Right lobe of liver (tissue), 6 donors: ENCODE data around the gene AGPS. TPM values are rescaled to one million over a fixed set of nuclear protein-coding genes. Genes with fewer than 3 reads are reported as not detected.
"Not testable (repeated sequence)": the region's sequence is repeated elsewhere in the genome, so short reads cannot be mapped to it uniquely, and the experiment has no call there.

Experiments used
- ATAC-seq, 4 donors: fragments of 200-7000 bp; cut with Tn5 transposase; one replicate each; pipeline ENCODE4 v1.9.1; 2020; ENCODE audit warnings: mild to moderate bottlenecking in 4 of 4, moderate library complexity in 4 of 4
- DNase-seq, 3 donors: peaks; one replicate each; pipeline ENCODE4 v3.0.0-alpha.2; 2020
- H3K27ac ChIP-seq, 3 donors: fragments of 200-600 bp; one replicate each; pipeline ENCODE4 v1.8.0; 2022
- H3K27me3 ChIP-seq, 2 donors: fragments of 200-600 bp; one replicate each; pipeline ENCODE4 v1.8.0; 2022
- H3K36me3 ChIP-seq, 4 donors: fragments of 200-600 bp; sonication (generic) in 1 of 4; one replicate each; pipeline versions ENCODE4 v1.5.1 to v1.8.0; 2017 to 2022; ENCODE audit warnings: control low read depth in 1 of 4
- H3K4me1 ChIP-seq, 4 donors: fragments of 200-600 bp; sonication (generic) in 1 of 4; one replicate each; pipeline versions ENCODE4 v1.5.1 to v1.8.0; 2017 to 2022; ENCODE audit warnings: control low read depth in 1 of 4
- H3K4me3 ChIP-seq, 3 donors: fragments of 200-600 bp; one replicate each; pipeline ENCODE4 v1.8.0; 2022
- H3K9me3 ChIP-seq, 4 donors: fragments of 200-600 bp; sonication (generic) in 1 of 4; one replicate each; pipeline versions ENCODE4 v1.5.1 to v1.8.0; 2017 to 2022; ENCODE audit warnings: control low read depth in 1 of 4
- POLR2A ChIP-seq: fragments of 450-650 bp; IDR thresholded peaks from one replicate; pipeline ENCODE4 v1.6.1; 2017; ENCODE audit warnings: antibody characterized with exemption, mild to moderate bottlenecking
- whole genome bisulfite sequencing: methylation state at CpG from one replicate; pipeline ENCODE4 v1.1.6; 2018; ENCODE audit warnings: low coverage, low lambda C conversion rate; ENCODE audit not compliant: insufficient coverage; ENCODE audit errors: missing lambda C conversion rate; 5-methylcytosine and 5-hydroxymethylcytosine counted together
- intact Hi-C, 2 donors: fragments of 100-400 bp; cut with DNase I; formaldehyde crosslinking; loops; one replicate each; pipeline versions ENCODE4 v1.11.2 to v1.14.1; 2022
- total RNA-seq, 6 experiments: library from RNA; depleted of rRNA in 2 of 6; stranded (reverse); fragments of >200 nt in 2 of 6; fragmentation: NEBNext Ultra II Directional in 3 of 6; extraction: Animal tissue kit (Norgen Biotek cat#: 25700) in 3 of 6; gene quantifications; one replicate each; pipeline versions ENCODE4 v1.1.0 to v1.2.4, GENCODE V29; 2016 to 2023
- TF ChIP-seq, protein P1 (sequence below), 4 donors: fragments of 200-600 bp in 3 of 4; fragments of 450-650 bp in 1 of 4; IDR thresholded peaks; one replicate each; pipeline versions ENCODE4 v1.5.1 to v1.8.0; 2016 to 2022; ENCODE audit warnings: antibody characterized with exemption in 4 of 4, mild to moderate bottlenecking in 2 of 4
- donor health status: DM: no; HTN: yes; CAD: no.
- donor health status: DM: no; HTN: no; CAD: no.
- donor health status: DM: no; HTN: no; CAD: no.
- donor health status: DM: no; HTN: yes; CAD: no.
- donor health status: DM: no; HTN: yes; CAD: no.

Gene AGPS
- total RNA-seq, 6 experiments from 2014 or later: 21.7 to 31.8 (median 26.8) TPM

DNA sequence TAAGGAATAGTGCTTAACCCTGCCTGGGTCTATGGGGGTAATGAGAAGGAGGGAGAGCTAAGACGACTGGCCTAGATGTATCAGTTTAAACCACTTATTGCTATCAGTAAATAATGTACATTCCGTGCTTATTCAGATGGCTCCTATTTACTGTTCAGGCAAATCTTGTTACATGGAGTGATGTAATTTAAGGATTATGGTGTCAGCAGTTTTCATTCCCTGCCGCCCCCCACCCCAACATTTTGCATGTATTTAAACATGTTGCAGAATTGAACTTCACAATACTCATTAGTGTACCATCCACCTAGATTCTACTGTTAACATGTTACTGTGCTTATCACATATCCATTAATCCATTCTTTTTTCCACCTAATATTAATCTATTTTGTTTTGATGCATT is 11.7 kb downstream of the AGPS start:
- DNase-seq (no peak), ATAC-seq (no peak)
- WGBS: 75% methylated on average over 3 of the region's 3 CpGs
- intact Hi-C loops: no loop called here
- Histone ChIP-seq H3K27ac (no peak overlapping the region), H3K36me3 (no peaks in the 10 kb centered on the region), H3K4me1 (peaks cover 0 to 26% (median 9%) of the 10 kb centered on the region in 4 donors), H3K27me3 (no peaks in the 10 kb centered on the region), H3K4me3 (no peak overlapping the region), H3K9me3 (no peaks in the 10 kb centered on the region)
- no peak for TF ChIP-seq POLR2A
- TF ChIP-seq, protein P1, sequence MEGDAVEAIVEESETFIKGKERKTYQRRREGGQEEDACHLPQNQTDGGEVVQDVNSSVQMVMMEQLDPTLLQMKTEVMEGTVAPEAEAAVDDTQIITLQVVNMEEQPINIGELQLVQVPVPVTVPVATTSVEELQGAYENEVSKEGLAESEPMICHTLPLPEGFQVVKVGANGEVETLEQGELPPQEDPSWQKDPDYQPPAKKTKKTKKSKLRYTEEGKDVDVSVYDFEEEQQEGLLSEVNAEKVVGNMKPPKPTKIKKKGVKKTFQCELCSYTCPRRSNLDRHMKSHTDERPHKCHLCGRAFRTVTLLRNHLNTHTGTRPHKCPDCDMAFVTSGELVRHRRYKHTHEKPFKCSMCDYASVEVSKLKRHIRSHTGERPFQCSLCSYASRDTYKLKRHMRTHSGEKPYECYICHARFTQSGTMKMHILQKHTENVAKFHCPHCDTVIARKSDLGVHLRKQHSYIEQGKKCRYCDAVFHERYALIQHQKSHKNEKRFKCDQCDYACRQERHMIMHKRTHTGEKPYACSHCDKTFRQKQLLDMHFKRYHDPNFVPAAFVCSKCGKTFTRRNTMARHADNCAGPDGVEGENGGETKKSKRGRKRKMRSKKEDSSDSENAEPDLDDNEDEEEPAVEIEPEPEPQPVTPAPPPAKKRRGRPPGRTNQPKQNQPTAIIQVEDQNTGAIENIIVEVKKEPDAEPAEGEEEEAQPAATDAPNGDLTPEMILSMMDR (IDR thresholded peaks at IDR 0.05): no peak

DNA sequence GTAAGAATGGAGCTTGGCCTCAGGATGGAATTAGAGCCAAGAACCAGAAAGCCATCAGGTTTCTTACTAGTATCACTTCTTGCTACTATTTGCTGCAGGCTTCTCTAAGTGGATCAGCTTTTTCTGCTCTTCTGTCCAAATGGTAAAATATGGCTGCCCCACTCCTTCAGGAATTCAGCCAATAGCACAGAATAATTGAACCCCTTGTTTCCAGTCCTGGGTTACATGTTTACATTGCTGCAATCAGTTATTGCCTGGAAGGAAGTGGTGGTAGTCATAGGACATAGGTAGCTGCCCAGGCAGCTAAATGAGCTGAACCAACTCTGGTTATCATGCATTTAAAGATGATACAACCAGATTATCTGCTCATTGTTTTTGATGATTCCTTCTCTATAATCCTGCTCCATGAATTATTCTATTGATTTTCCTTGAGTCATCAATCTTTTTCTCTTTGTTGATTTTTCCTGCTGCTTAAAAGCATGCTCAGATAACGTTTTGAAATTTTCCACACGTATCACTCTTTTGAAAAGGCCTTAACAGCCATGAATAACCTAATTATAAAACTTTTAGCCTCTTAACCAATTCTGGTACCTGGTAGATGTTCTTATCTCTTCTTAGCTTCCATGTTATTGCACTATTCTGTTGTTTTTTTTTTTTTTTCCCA is 12.6 kb downstream of the AGPS start:
- ATAC-seq: peak; percentile 44 to 80 (median 72)
- Histone ChIP-seq H3K27me3 (no peaks in the 10 kb centered on the region), H3K9me3 (no peaks in the 10 kb centered on the region), H3K27ac (no peak overlapping the region), H3K36me3 (no peaks in the 10 kb centered on the region), H3K4me3 (no peak overlapping the region), H3K4me1 (peaks cover 0 to 23% (median 9%) of the 10 kb centered on the region in 4 donors)
- no peak for DNase-seq
- TF ChIP-seq, protein P1 (IDR thresholded peaks at IDR 0.05): no peak
- TF ChIP-seq POLR2A: no peak
- intact Hi-C loops: no loop called here
- 7% methylated on average over 2 of the region's 2 CpGs for WGBS

DNA sequence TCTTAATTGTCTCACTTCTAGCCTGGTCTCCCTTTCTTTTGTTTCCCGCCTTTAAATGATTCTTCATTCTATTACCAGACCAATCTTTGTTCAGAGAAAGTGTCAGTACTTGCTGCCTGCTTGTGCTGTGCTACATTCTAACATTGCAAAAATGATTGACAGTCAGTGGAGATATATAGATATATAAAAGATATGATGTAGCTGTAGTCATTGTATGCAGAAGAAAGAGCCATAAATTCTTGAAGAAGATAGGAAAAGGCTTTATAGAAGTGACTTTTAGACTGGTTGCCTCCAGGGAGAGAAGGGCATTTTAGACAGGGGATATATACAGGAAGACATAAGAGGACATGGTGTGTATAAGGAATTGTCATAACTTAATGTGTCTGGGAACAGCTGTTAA is 13.6 kb downstream of the AGPS start:
- no peak overlapping the region for H3K4me3 ChIP-seq
- intact Hi-C loops: no loop called here
- DNase-seq (no peak), ATAC-seq (no peak)
- H3K9me3 ChIP-seq: no peaks in the 10 kb centered on the region
- WGBS: 94% methylated on average over 1 of the region's 1 CpG
- no peaks in the 10 kb centered on the region for H3K27me3 ChIP-seq
- no peak overlapping the region for H3K27ac ChIP-seq
- H3K4me1 ChIP-seq: peaks cover 0 to 16% (median 6%) of the 10 kb centered on the region in 4 donors
- no peaks in the 10 kb centered on the region for H3K36me3 ChIP-seq
- no peak for TF ChIP-seq POLR2A
- TF ChIP-seq, protein P1 (IDR thresholded peaks at IDR 0.05): no peak

DNA sequence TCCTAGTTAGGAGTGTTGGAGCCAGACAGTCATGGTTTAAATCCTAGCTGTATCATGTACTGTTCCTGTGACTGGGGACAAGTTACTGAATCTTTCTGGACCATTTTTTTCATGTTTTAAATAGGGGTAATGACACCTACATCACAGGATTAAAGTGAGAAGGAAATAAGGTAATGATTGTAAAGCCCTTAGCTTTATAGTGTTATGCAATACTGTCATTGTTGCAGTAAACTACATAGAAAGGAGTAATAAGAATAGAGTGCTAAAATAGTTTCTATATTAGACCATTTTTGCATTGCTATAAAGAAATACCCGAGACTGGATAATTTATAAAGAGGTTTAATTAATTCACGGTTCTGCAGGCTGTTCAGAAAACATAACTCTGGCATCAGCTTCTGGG is 14.5 kb downstream of the AGPS start:
- 92% methylated on average over 2 of the region's 2 CpGs for WGBS
- no peak for ATAC-seq
- H3K9me3 ChIP-seq: no peaks in the 10 kb centered on the region
- no peak overlapping the region for H3K4me3 ChIP-seq
- no peaks in the 10 kb centered on the region for H3K27me3 ChIP-seq
- TF ChIP-seq POLR2A: no peak
- TF ChIP-seq, protein P1 (IDR thresholded peaks at IDR 0.05): no peak
- no peaks in the 10 kb centered on the region for H3K36me3 ChIP-seq
- no peak for DNase-seq
- H3K27ac ChIP-seq: no peak overlapping the region
- H3K4me1 ChIP-seq: peaks cover 0 to 16% (median 6%) of the 10 kb centered on the region in 4 donors
- intact Hi-C loops: no loop called here

DNA sequence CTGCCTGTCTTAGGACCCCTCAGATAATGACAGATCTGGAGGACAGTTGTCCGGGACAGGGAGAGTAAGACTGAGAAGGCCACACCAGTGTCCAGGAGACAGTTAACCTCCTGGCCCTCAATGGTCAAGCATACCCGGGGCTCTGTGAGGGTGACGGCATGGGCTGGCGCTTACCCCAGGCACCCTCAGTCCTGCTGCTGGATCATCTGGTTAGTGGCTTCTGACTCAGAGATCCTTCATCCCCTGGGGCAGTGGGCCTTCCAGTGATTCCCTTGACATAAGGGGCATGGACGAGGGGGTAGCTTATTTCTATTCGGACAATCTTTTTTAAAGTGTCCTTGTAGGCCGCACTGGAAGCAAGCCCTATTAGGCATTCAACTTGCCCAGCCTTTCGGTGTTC is 18.1 kb downstream of the AGPS start:
- ATAC-seq, H3K36me3 ChIP-seq, H3K27me3 ChIP-seq, H3K27ac ChIP-seq, H3K4me1 ChIP-seq, H3K9me3 ChIP-seq, DNase-seq, H3K4me3 ChIP-seq: not testable (repeated sequence)
- intact Hi-C loops: loop anchor here in 1 of 2 donors (10.0 kb wide), 1 partner anchor 76 kb away; no protein-coding TSS in a partner anchor
- WGBS: 100% methylated on average over 1 of the region's 8 CpGs
